GM18520 (cell line): ENCODE results near the gene LIMCH1.

Experiments used
- ATAC-seq: cut with Tn5 transposase; IDR thresholded peaks from one replicate; pipeline ENCODE4 v1.9.1; 2021; ENCODE audit not compliant: unreplicated experiment

The LIMCH1 gene

GRCh38 chr4:41532336-41532735, 5.6 kb upstream of the LIMCH1 start:
- no peak for ATAC-seq

GRCh38 chr4:41532882-41533281, 5.1 kb upstream of the LIMCH1 start:
- ATAC-seq, result no peak

GRCh38 chr4:41533680-41534079, 4.3 kb upstream of the LIMCH1 start:
- no peak for ATAC-seq

GRCh38 chr4:41534404-41534803, 3.6 kb upstream of the LIMCH1 start:
- no peak for ATAC-seq

GRCh38 chr4:41535911-41536371, 2.0 kb upstream of the LIMCH1 start:
- ATAC-seq, result no peak

GRCh38 chr4:41537292-41537890, 566 bp upstream of the LIMCH1 start:
- no peak for ATAC-seq

GRCh38 chr4:41538887-41539498, 1.0 kb downstream of the LIMCH1 start:
- no peak for ATAC-seq

GRCh38 chr4:41539711-41540110, 1.8 kb downstream of the LIMCH1 start:
- no peak for ATAC-seq

- ATAC-seq, result no peak
Measured at GRCh38 chr4:41540687-41541086, 2.7 kb downstream of the LIMCH1 start.

GRCh38 chr4:41541687-41542094, 3.7 kb downstream of the LIMCH1 start:
- ATAC-seq, result no peak

- no peak for ATAC-seq
Measured at GRCh38 chr4:41542526-41543275, 4.7 kb downstream of the LIMCH1 start.

GRCh38 chr4:41545238-41545637, 7.3 kb downstream of the LIMCH1 start:
- ATAC-seq, result no peak

- no peak for ATAC-seq
Measured at GRCh38 chr4:41546638-41547037, 8.7 kb downstream of the LIMCH1 start.

- ATAC-seq, result no peak
Measured at GRCh38 chr4:41548305-41548880, 10.4 kb downstream of the LIMCH1 start.

- ATAC-seq, result no peak
Measured at GRCh38 chr4:41549478-41549877, 11.5 kb downstream of the LIMCH1 start.

GRCh38 chr4:41550308-41550707, 12.4 kb downstream of the LIMCH1 start:
- no peak for ATAC-seq

GRCh38 chr4:41551536-41551935, 13.6 kb downstream of the LIMCH1 start:
- ATAC-seq, result no peak

- no peak for ATAC-seq
Measured at GRCh38 chr4:41554905-41555304, 16.9 kb downstream of the LIMCH1 start.

- no peak for ATAC-seq
Measured at GRCh38 chr4:41556526-41556925, 18.6 kb downstream of the LIMCH1 start.

- ATAC-seq, result no peak
Measured at GRCh38 chr4:41559940-41560516, 22.1 kb downstream of the LIMCH1 start.

- ATAC-seq, result no peak
Measured at GRCh38 chr4:41561244-41561643, 23.3 kb downstream of the LIMCH1 start.
